Esophagus squamous epithelium (tissue), 4 donors: Measurements from ENCODE around the gene CLSTN3.

ENCODE experiments used
- POLR2A ChIP-seq, 4 donors: fragments of 450-650 bp; IDR thresholded peaks; one replicate each; pipeline ENCODE4 v1.6.1; 2017; ENCODE audit warnings: antibody characterized with exemption in 4 of 4, mild to moderate bottlenecking in 4 of 4, moderate library complexity in 3 of 4
- TF ChIP-seq, protein P1 (sequence below), 6 experiments: fragments of 450-650 bp in 4 of 6; fragments of 200-600 bp in 2 of 6; sonication (generic) in 2 of 6; IDR thresholded peaks; one replicate each; pipeline ENCODE4 v1.5.1; 2016 to 2019; ENCODE audit warnings: antibody characterized with exemption in 6 of 6, mild to moderate bottlenecking in 4 of 6, moderate library complexity in 4 of 6

DNA sequence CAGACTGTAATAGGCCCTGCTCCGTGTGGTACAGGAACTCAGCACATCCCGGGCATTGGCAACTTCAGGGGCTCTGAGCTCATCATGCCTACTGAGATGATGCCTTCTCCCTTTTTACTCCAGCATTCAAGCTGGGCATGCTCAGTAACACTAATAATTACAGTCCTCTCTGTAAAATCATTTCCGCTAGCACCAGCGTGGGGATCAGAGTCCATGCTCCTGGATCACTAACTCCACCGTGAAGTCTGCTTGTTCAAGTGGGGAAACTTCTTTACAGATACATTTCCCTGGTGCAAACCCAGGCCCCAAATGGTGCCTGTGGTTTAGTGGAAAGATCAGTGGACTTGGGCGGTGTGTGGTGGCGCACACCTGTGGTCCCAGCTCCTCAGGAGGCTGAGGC is 16.7 kb downstream of the CLSTN3 start:
- TF ChIP-seq, protein P1, sequence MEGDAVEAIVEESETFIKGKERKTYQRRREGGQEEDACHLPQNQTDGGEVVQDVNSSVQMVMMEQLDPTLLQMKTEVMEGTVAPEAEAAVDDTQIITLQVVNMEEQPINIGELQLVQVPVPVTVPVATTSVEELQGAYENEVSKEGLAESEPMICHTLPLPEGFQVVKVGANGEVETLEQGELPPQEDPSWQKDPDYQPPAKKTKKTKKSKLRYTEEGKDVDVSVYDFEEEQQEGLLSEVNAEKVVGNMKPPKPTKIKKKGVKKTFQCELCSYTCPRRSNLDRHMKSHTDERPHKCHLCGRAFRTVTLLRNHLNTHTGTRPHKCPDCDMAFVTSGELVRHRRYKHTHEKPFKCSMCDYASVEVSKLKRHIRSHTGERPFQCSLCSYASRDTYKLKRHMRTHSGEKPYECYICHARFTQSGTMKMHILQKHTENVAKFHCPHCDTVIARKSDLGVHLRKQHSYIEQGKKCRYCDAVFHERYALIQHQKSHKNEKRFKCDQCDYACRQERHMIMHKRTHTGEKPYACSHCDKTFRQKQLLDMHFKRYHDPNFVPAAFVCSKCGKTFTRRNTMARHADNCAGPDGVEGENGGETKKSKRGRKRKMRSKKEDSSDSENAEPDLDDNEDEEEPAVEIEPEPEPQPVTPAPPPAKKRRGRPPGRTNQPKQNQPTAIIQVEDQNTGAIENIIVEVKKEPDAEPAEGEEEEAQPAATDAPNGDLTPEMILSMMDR (IDR thresholded peaks at IDR 0.05), result no peak
- TF ChIP-seq POLR2A (IDR thresholded peaks at IDR 0.05), result no peak
